ENCODE data around the gene RPS29. TPM values are rescaled to one million over a fixed set of nuclear protein-coding genes. Genes with fewer than 3 reads are reported as not detected.

Gene RPS29
- total and polyA plus RNA-seq, 8 donors, result 551 to 2,449 (median 722) TPM

- ATAC-seq (no peak), DNase-seq (no peak), FAIRE-seq (no peak)
- 77 to 78% methylated on average over 1 of the region's 1 CpG for WGBS, 2 donors
- H3K36me3 ChIP-seq, result no peaks in the 10 kb centered on the region
- no peaks in the 10 kb centered on the region for H3K9me3 ChIP-seq
- H3K4me1 ChIP-seq, result peaks cover 0 to 3% (median 0%) of the 10 kb centered on the region in 3 donors
- H3K27me3 ChIP-seq, result no peaks in the 10 kb centered on the region
- intact Hi-C loops (cut with DNase I), result no loop called here
- no peak for TF ChIP-seq CTCF (IDR thresholded peaks at IDR 0.05)
- H3K4me3 ChIP-seq, result no peak overlapping the region
- no peak overlapping the region for H3K27ac ChIP-seq
Measured at GRCh38 chr14:49546766-49547165, 39.4 kb downstream of the RPS29 start.

GRCh38 chr14:49545716-49546115, 40.5 kb downstream of the RPS29 start:
- peaks cover 0 to 3% (median 0%) of the 10 kb centered on the region in 3 donors for H3K4me1 ChIP-seq
- H3K4me3 ChIP-seq, result no peak overlapping the region
- 76 to 82% methylated on average over 3 of the region's 3 CpGs for WGBS, 2 donors
- FAIRE-seq (no peak), DNase-seq (no peak), ATAC-seq (no peak)
- H3K27ac ChIP-seq, result no peak overlapping the region
- H3K27me3 ChIP-seq, result no peaks in the 10 kb centered on the region
- H3K9me3 ChIP-seq, result no peaks in the 10 kb centered on the region
- TF ChIP-seq CTCF (IDR thresholded peaks at IDR 0.05), result no peak
- intact Hi-C loops (cut with DNase I), result no loop called here
- H3K36me3 ChIP-seq, result no peaks in the 10 kb centered on the region

- H3K9me3 ChIP-seq, result no peaks in the 10 kb centered on the region
- intact Hi-C loops (cut with DNase I), result no loop called here
- DNase-seq (no peak), FAIRE-seq (no peak), ATAC-seq (no peak)
- H3K4me1 ChIP-seq, result peaks cover 0 to under 1% (median 0%) of the 10 kb centered on the region in 3 donors
- H3K27me3 ChIP-seq, result no peaks in the 10 kb centered on the region
- no peaks in the 10 kb centered on the region for H3K36me3 ChIP-seq
- WGBS, 2 donors, result 87 to 92% methylated on average over 6 of the region's 6 CpGs
- H3K4me3 ChIP-seq, result no peak overlapping the region
- TF ChIP-seq CTCF (IDR thresholded peaks at IDR 0.05), result no peak
- H3K27ac ChIP-seq, result no peak overlapping the region
Measured at GRCh38 chr14:49545071-49545470, 41.1 kb downstream of the RPS29 start.

- WGBS, 2 donors, result 85 to 91% methylated on average over 2 of the region's 2 CpGs
- no peak for FAIRE-seq
- H3K4me3 ChIP-seq, result no peak overlapping the region
- no peak for TF ChIP-seq CTCF (IDR thresholded peaks at IDR 0.05)
- no peak for ATAC-seq
- H3K27me3 ChIP-seq, result no peaks in the 10 kb centered on the region
- DNase-seq, result no peak
- no peaks in the 10 kb centered on the region for H3K36me3 ChIP-seq
- H3K4me1 ChIP-seq, result no peaks in the 10 kb centered on the region
- intact Hi-C loops (cut with DNase I), result no loop called here
- H3K9me3 ChIP-seq, result no peaks in the 10 kb centered on the region
- no peak overlapping the region for H3K27ac ChIP-seq
Measured at GRCh38 chr14:49541049-49541448, 45.1 kb downstream of the RPS29 start.

- H3K9me3 ChIP-seq, result no peaks in the 10 kb centered on the region
- 83 to 91% methylated on average over 4 of the region's 4 CpGs for WGBS, 2 donors
- TF ChIP-seq CTCF (IDR thresholded peaks at IDR 0.05), result no peak
- no peak for FAIRE-seq
- intact Hi-C loops (cut with DNase I), result no loop called here
- H3K27me3 ChIP-seq, result no peaks in the 10 kb centered on the region
- no peaks in the 10 kb centered on the region for H3K36me3 ChIP-seq
- no peak overlapping the region for H3K4me3 ChIP-seq
- no peak for ATAC-seq
- no peak overlapping the region for H3K27ac ChIP-seq
- no peaks in the 10 kb centered on the region for H3K4me1 ChIP-seq
- DNase-seq, result no peak
Measured at GRCh38 chr14:49538852-49539251, 47.3 kb downstream of the RPS29 start.

Other genes with a start within 250 kb of the RPS29 start
- 1 to 10 TPM; 2.7 to 7.2 (median 3.8) TPM for gene LRR1, start 12.6 kb upstream of the RPS29 start, total RNA-seq
- 1 to 10 TPM; 2.5 to 5.9 TPM for gene LRR1, start 12.6 kb upstream of the RPS29 start, polyA plus RNA-seq
- 100 to 1,000 TPM in 5 of 6 donors, 10 to 100 TPM in 1; 81.3 to 219 (median 128) TPM for gene RPL36AL, start 34.2 kb upstream of the RPS29 start, total RNA-seq
- gene RPL36AL, start 34.2 kb upstream of the RPS29 start, polyA plus RNA-seq, result 100 to 1,000 TPM; 361 to 388 TPM
- 10 to 100 TPM; 13.1 to 26.7 (median 20.7) TPM for gene MGAT2, start 34.4 kb upstream of the RPS29 start, total RNA-seq
- gene MGAT2, start 34.4 kb upstream of the RPS29 start, polyA plus RNA-seq, result 10 to 100 TPM in 1 of 2 donors, 1 to 10 TPM in 1; 8.9 to 12.0 TPM
- gene DNAAF2, start 48.9 kb upstream of the RPS29 start, total RNA-seq, result 1 to 10 TPM; 3.3 to 5.4 (median 4.1) TPM
- 1 to 10 TPM; 3.2 to 4.8 TPM for gene DNAAF2, start 48.9 kb upstream of the RPS29 start, polyA plus RNA-seq
- 1 to 10 TPM in 2 of 6 donors, under 1 TPM in 4; 0.43 to 1.3 (median 0.78) TPM for gene POLE2, start 101.8 kb upstream of the RPS29 start, total RNA-seq
- 1 to 10 TPM; 1.3 to 2.9 TPM for gene POLE2, start 101.8 kb upstream of the RPS29 start, polyA plus RNA-seq
- gene KLHDC1, start 106.7 kb upstream of the RPS29 start, total RNA-seq, result 1 to 10 TPM; 1.2 to 4.7 (median 3.8) TPM
- 1 to 10 TPM; 2.7 to 4.8 TPM for gene KLHDC1, start 106.7 kb upstream of the RPS29 start, polyA plus RNA-seq
- gene KLHDC2, start 181.8 kb upstream of the RPS29 start, total RNA-seq, result 10 to 100 TPM; 25.4 to 50.9 (median 45.4) TPM
- 10 to 100 TPM; 31.1 to 58.9 TPM for gene KLHDC2, start 181.8 kb upstream of the RPS29 start, polyA plus RNA-seq

All from pancreas (tissue), 10 donors.